Left ventricle myocardium inferior (tissue), 1 donor: ENCODE data around the gene HOXA7. TPM values are rescaled to one million over a fixed set of nuclear protein-coding genes. Genes with fewer than 3 reads are reported as not detected.

Experiments
- DNase-seq: peaks from one replicate; pipeline ENCODE4 v3.0.0-alpha.2; 2020
- H3K27ac ChIP-seq: fragments of 200-600 bp; replicated peaks from 2 replicates; pipeline ENCODE4 v1.8.0; 2021
- H3K27me3 ChIP-seq: fragments of 200-600 bp; 2 replicates; pipeline ENCODE4 v1.8.0; 2021; ENCODE audit warnings: low read depth
- H3K36me3 ChIP-seq: fragments of 200-600 bp; 2 replicates; pipeline ENCODE4 v1.8.0; 2021
- H3K4me1 ChIP-seq: fragments of 200-600 bp; 2 replicates; pipeline ENCODE4 v1.8.0; 2021
- H3K4me3 ChIP-seq: fragments of 200-600 bp; 2 replicates; pipeline ENCODE4 v1.8.0; 2021; ENCODE audit warnings: mild to moderate bottlenecking, moderate library complexity
- H3K9me3 ChIP-seq: fragments of 200-600 bp; replicated peaks from 2 replicates; pipeline ENCODE4 v1.8.0; 2021
- CTCF ChIP-seq: fragments of 200-600 bp; IDR thresholded peaks from 2 replicates; pipeline ENCODE4 v1.8.0; 2021; ENCODE audit warnings: antibody characterized with exemption, mild to moderate bottlenecking, borderline replicate concordance
- intact Hi-C: fragments of 100-400 bp; cut with micrococcal nuclease; formaldehyde crosslinking; loops from one replicate; pipeline ENCODE4 v1.11.0; 2022
- total RNA-seq: library from RNA; stranded (reverse); fragmentation: NEBNext Ultra II Directional; extraction: Animal tissue kit (Norgen Biotek cat#: 25700); gene quantifications from one replicate; pipeline ENCODE4 v1.2.1, GENCODE V29; 2021
- donor health status: DM: no; HTN: yes; CAD: no; lungs with severe emphysema.

Gene HOXA7
- total RNA-seq, 1 donor from 2014 or later = 0.36 TPM

- Histone ChIP-seq H3K36me3 (no peaks in the 10 kb centered on the region), H3K27ac (peak overlapping the region; percentile 63), H3K9me3 (no peaks in the 10 kb centered on the region), H3K27me3 (peaks cover 98% of the 10 kb centered on the region), H3K4me1 (peaks cover 33% of the 10 kb centered on the region), H3K4me3 (peak overlapping the region; percentile 51)
- no peak for DNase-seq
- intact Hi-C loops = no loop called here
- TF ChIP-seq CTCF = no peak
These were observed 41.6 kb downstream of the HOXA7 start for GRCh38 chr7:27114881-27115220.

GRCh38 chr7:27113991-27114769, 42.3 kb downstream of the HOXA7 start:
- peaks cover 33% of the 10 kb centered on the region for H3K4me1 ChIP-seq
- peaks cover 98% of the 10 kb centered on the region for H3K27me3 ChIP-seq
- DNase-seq = no peak
- H3K4me3 ChIP-seq = peak overlapping the region; percentile 56
- no peak for TF ChIP-seq CTCF
- intact Hi-C loops = no loop called here
- peak overlapping the region; percentile 58 for H3K27ac ChIP-seq
- no peaks in the 10 kb centered on the region for H3K36me3 ChIP-seq
- no peaks in the 10 kb centered on the region for H3K9me3 ChIP-seq

DNA sequence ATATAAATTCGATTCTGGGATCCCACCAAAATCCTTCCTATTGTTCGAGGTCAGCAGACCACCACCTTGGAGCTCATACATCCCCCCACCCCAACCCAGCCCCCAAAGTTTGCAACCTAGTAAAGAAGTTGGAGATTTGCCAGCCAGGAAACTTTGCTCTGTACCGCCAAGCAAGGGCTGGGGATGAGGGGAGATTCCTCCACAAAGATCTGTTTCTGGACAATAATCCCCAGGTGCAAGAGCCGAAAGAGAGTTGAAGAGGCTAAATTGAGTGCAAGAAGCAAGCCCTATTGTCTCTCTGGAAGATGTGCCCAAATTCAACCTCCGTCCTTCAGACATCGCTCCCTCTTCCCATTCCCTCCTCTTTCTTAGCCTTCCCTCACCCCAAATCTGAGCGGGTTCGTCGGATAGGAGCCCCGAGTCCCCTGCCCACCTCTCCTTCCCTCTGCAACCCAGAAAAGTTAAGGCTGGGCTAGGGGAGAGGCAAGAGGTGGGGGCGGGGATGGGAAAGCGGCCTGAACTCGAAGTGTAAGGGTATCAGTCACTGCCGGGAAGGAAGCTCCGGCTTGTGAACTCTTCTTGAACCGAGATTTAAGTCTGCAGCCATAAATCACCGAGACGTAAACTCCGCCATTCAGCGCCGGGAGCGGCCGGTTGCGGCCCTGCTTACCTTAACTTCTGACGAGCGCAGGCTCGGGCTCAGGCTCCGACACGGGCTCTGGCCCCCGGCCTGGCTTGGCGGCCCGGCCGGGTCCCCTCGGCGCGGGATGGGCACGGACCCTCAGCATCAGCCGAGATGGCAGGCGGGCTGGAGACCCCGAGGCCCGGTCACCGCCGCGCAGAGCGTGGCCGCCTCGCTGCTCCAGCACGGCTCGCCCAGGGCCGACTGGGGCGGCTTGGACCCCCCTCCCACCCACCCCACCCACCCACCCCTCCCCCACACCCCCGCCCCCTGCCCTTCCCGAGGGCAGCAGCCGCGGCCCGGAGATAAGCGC, 43.2 kb downstream of the HOXA7 start:
- Histone ChIP-seq H3K27me3 (peaks cover 98% of the 10 kb centered on the region), H3K27ac (peak overlapping the region; percentile 58), H3K4me3 (peak overlapping the region; percentile 56), H3K36me3 (no peaks in the 10 kb centered on the region), H3K9me3 (no peaks in the 10 kb centered on the region), H3K4me1 (peaks cover 36% of the 10 kb centered on the region)
- no peak for DNase-seq
- TF ChIP-seq CTCF = no peak
- intact Hi-C loops = no loop called here

GRCh38 chr7:27112361-27112760, 44.1 kb downstream of the HOXA7 start:
- TF ChIP-seq CTCF = no peak
- peaks cover 98% of the 10 kb centered on the region for H3K27me3 ChIP-seq
- H3K4me1 ChIP-seq = peaks cover 32% of the 10 kb centered on the region
- peak overlapping the region; percentile 58 for H3K27ac ChIP-seq
- no peaks in the 10 kb centered on the region for H3K36me3 ChIP-seq
- peak overlapping the region; percentile 56 for H3K4me3 ChIP-seq
- H3K9me3 ChIP-seq = no peaks in the 10 kb centered on the region
- no peak for DNase-seq
- intact Hi-C loops = no loop called here

DNA sequence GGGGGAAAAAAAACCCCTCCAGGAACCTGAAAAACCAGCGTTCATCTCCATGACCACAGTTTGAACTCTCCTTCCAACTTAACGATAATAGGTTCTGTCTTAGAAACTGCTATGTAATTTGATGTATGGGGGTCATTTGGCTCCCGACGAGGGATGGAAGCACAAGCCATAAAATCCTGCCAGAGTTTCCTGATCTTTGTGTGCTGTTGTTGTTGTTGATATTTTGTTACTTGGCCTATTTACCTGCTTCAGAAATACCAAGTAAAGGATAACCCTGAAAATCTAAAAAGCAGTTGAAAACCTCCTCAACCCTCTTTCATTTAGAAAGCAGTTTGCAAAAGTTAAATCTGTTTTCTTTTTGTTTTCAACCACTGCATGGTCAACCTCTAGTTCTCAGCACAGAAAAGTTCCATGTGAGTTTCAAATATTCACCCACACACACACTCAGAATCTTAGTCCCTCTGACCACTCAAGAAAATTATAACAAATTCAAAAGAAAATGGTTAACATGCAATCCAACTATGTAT, 44.7 kb downstream of the HOXA7 start:
- peaks cover 98% of the 10 kb centered on the region for H3K27me3 ChIP-seq
- intact Hi-C loops = no loop called here
- no peak overlapping the region for H3K4me3 ChIP-seq
- H3K27ac ChIP-seq = no peak overlapping the region
- no peaks in the 10 kb centered on the region for H3K36me3 ChIP-seq
- H3K4me1 ChIP-seq = peaks cover 32% of the 10 kb centered on the region
- no peak for DNase-seq
- no peaks in the 10 kb centered on the region for H3K9me3 ChIP-seq
- no peak for TF ChIP-seq CTCF
